Upper lobe of left lung (tissue), 4 donors: ENCODE measurements around the gene DYTN.

Source experiments
- CTCF ChIP-seq, 6 experiments: fragments of 450-650 bp in 4 of 6; fragments of 200-600 bp in 2 of 6; sonication (generic) in 2 of 6; IDR thresholded peaks; one replicate each; pipeline ENCODE4 v1.5.1; 2016 to 2019; ENCODE audit warnings: antibody characterized with exemption in 6 of 6
- POLR2A ChIP-seq, 4 donors: fragments of 450-650 bp; IDR thresholded peaks; one replicate each; pipeline ENCODE4 v1.5.1; 2016 to 2017; ENCODE audit warnings: antibody characterized with exemption in 4 of 4, mild to moderate bottlenecking in 2 of 4

- TF ChIP-seq CTCF (IDR thresholded peaks at IDR 0.05) (no peak), POLR2A (IDR thresholded peaks at IDR 0.05) (no peak)
Observed at GRCh38 chr2:206665251-206665650, 52.9 kb downstream of the DYTN start.
